ENCODE results near the gene PAK4. TPM values are rescaled to one million over a fixed set of nuclear protein-coding genes. Genes with fewer than 3 reads are reported as not detected.

PAK4 gene
- total and polyA plus RNA-seq, 2 experiments from 2014 or later, result 20.3 to 39.6 TPM

DNA sequence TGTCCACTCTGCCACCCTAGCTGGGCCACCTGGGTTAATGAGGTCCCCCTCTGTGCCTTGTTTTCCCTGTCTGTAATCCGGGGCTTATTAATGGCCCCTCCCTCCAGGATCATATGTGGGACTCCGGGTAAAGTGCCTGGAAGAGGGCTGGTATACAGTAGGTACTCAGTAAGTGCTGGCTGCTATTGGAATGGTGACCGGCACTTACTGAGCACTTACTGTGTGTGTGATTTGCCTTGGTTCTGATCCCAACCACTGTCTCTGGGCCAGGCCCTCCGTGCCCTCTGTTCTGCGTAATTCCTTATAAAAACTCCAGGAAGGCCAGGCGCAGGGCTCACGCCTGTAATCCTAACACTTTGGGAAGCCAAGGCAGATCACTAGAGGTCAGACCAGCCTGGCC is 40.3 kb downstream of the PAK4 start:
- Histone ChIP-seq H3K9me3 (ENCODE audit: low read depth) (no peaks in the 10 kb centered on the region), H3K27ac (no peak overlapping the region), H4K20me1 (ENCODE audit: insufficient read depth, poor library complexity, severe bottlenecking) (peaks cover 55% of the 10 kb centered on the region), H3K4me3 (no peak overlapping the region), H3K9me2 (replicated peaks; ENCODE audit: insufficient read depth) (no peaks in the 10 kb centered on the region), H3K4me1 (ENCODE audit: insufficient read depth) (peaks cover 22% of the 10 kb centered on the region), H3K79me2 (peaks cover 74% of the 10 kb centered on the region), H3K36me3 (replicated peaks; ENCODE audit: insufficient read depth, low read depth) (no peaks in the 10 kb centered on the region), H3K4me2 (no peak overlapping the region), H2AFZ (no peak overlapping the region), H3K27me3 (no peaks in the 10 kb centered on the region)
- 95% methylated on average over 7 of the region's 7 CpGs for WGBS (ENCODE audit: low lambda C conversion rate, missing lambda C conversion rate)
- DNase-seq (ENCODE audit: low spot score), result no peak
- TF ChIP-seq, protein P1, sequence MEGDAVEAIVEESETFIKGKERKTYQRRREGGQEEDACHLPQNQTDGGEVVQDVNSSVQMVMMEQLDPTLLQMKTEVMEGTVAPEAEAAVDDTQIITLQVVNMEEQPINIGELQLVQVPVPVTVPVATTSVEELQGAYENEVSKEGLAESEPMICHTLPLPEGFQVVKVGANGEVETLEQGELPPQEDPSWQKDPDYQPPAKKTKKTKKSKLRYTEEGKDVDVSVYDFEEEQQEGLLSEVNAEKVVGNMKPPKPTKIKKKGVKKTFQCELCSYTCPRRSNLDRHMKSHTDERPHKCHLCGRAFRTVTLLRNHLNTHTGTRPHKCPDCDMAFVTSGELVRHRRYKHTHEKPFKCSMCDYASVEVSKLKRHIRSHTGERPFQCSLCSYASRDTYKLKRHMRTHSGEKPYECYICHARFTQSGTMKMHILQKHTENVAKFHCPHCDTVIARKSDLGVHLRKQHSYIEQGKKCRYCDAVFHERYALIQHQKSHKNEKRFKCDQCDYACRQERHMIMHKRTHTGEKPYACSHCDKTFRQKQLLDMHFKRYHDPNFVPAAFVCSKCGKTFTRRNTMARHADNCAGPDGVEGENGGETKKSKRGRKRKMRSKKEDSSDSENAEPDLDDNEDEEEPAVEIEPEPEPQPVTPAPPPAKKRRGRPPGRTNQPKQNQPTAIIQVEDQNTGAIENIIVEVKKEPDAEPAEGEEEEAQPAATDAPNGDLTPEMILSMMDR (IDR thresholded peaks at IDR 0.05; ENCODE audit: poor library complexity), result no peak
- TF ChIP-seq EZH2phosphoT487 (IDR thresholded peaks at IDR 0.05; ENCODE audit: low read depth, severe bottlenecking, unreplicated experiment) (no peak), EZH2 (IDR thresholded peaks at IDR 0.05; ENCODE audit: borderline replicate concordance) (no peak)

DNA sequence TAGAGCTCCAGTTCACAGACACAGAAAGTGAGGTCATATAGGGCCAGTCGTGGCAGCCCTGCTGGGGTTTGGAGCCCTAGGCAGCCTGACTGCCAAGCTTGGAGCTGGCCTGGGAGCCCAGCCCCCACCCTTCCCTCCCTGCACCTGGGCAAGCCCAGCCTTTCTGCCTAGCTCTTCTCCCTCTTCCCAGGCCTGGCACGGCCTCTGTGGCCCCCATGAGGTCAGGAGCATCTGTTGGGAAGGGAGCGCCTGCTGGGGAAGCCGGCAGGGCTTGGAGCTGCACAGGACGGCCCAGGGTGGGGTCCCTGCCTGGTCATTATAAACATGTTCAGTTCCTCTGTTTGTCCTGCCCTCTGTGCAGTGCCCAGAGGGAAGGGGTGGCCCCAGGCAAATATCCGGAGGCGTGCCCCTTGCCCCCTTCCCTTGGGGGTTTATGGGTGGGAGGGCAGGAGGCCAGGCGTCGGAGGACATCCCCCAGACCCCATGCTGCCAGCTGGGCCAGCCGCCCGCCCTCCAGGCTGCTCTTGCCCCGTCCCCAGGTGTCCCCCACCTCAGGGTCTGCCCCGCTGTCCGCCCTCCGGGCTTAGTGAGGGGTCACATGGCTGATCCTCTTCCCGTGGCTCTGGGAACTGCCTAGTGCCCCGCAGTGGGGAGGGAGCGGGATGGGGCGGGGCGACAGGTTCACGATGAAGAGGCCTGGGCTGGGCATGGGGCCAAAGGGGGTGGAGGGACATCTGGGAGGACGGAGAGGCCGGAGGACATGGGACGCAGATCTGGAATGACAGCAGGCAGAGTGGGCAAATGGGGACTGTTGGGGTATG is 41.2 kb downstream of the PAK4 start:
- H3K79me2 ChIP-seq, result peaks cover 64% of the 10 kb centered on the region
- peaks cover 48% of the 10 kb centered on the region for H4K20me1 ChIP-seq (ENCODE audit: insufficient read depth, poor library complexity, severe bottlenecking)
- H3K27me3 ChIP-seq, result no peaks in the 10 kb centered on the region
- H3K4me3 ChIP-seq, result no peak overlapping the region
- H3K27ac ChIP-seq, result peak overlapping the region; percentile 78
- DNase-seq (ENCODE audit: low spot score), result peak; percentile 73
- no peak overlapping the region for H2AFZ ChIP-seq
- TF ChIP-seq EZH2 (IDR thresholded peaks at IDR 0.05; ENCODE audit: borderline replicate concordance) (no peak), EZH2phosphoT487 (IDR thresholded peaks at IDR 0.05; ENCODE audit: low read depth, severe bottlenecking, unreplicated experiment) (no peak)
- TF ChIP-seq, protein P1 (IDR thresholded peaks at IDR 0.05; ENCODE audit: poor library complexity), result no peak
- H3K9me3 ChIP-seq (ENCODE audit: low read depth), result no peaks in the 10 kb centered on the region
- H3K36me3 ChIP-seq (replicated peaks; ENCODE audit: insufficient read depth, low read depth), result no peaks in the 10 kb centered on the region
- H3K4me2 ChIP-seq, result peak overlapping the region; percentile 39
- 76% methylated on average over 17 of the region's 24 CpGs for WGBS (ENCODE audit: low lambda C conversion rate, missing lambda C conversion rate)
- no peaks in the 10 kb centered on the region for H3K9me2 ChIP-seq (replicated peaks; ENCODE audit: insufficient read depth)
- H3K4me1 ChIP-seq (ENCODE audit: insufficient read depth), result peaks cover 21% of the 10 kb centered on the region

DNA sequence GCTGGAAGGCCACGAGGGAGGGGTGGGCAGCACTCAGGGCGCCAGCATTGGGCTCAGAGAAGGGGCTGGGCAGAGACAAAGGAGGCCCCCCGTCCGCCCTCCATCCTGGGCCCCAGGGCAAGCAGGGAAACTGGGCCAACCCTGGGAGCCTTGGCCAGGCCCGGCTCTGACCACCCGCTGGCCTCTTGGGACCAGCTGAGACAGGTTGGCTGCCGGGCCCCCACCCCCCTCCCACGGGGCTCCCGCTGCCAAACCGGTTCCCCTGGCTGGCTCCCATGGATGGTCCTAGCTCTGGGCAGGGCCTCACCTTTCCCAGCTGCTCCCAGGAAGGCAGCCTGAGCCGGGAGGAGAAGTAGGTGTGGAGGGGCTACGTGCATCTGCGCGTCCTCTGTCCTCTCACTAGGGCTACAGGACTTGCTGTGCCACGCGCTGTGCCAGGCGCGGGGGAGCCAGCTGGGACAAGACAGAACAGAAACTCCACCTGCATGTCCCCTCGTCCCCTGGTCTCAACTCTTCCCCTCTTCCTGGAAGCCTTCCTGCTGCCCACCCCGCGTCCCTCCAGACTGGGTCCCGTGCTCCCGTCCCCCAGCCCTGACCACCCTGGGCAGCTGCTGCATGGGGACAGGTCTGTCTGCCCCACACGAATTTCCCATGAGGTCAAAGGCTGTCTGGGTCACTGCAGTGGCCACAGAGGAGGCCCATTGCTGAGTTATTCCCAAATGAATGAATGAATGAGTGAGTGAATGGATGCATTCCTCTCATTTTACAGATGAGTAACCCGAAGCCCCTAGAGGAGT is 42.1 kb downstream of the PAK4 start:
- Histone ChIP-seq H2AFZ (no peak overlapping the region), H3K4me2 (peak overlapping the region; percentile 39), H3K27me3 (no peaks in the 10 kb centered on the region), H3K79me2 (peaks cover 56% of the 10 kb centered on the region), H3K4me3 (no peak overlapping the region), H3K36me3 (replicated peaks; ENCODE audit: insufficient read depth, low read depth) (no peaks in the 10 kb centered on the region), H3K4me1 (ENCODE audit: insufficient read depth) (peaks cover 21% of the 10 kb centered on the region), H3K9me3 (ENCODE audit: low read depth) (no peaks in the 10 kb centered on the region), H4K20me1 (ENCODE audit: insufficient read depth, poor library complexity, severe bottlenecking) (peaks cover 43% of the 10 kb centered on the region), H3K27ac (peak overlapping the region; percentile 78), H3K9me2 (replicated peaks; ENCODE audit: insufficient read depth) (no peaks in the 10 kb centered on the region)
- 75% methylated on average over 14 of the region's 25 CpGs for WGBS (ENCODE audit: low lambda C conversion rate, missing lambda C conversion rate)
- peak; percentile 54 for DNase-seq (ENCODE audit: low spot score)
- TF ChIP-seq, protein P1 (IDR thresholded peaks at IDR 0.05; ENCODE audit: poor library complexity), result no peak
- no peak for TF ChIP-seq EZH2phosphoT487 (IDR thresholded peaks at IDR 0.05; ENCODE audit: low read depth, severe bottlenecking, unreplicated experiment)
- TF ChIP-seq EZH2 (IDR thresholded peaks at IDR 0.05; ENCODE audit: borderline replicate concordance), result no peak
